ENCODE results near the gene PHKA1. TPM values are rescaled to one million over a fixed set of nuclear protein-coding genes. Genes with fewer than 3 reads are reported as not detected.

The PHKA1 gene
- total and polyA plus RNA-seq, 2 donors from 2014 or later = 2.6 to 3.4 TPM

- DNase-seq = no peak
- H3K27ac ChIP-seq (ENCODE audit: low read depth in 2 of 2, low read length in 2 of 2) = no peak overlapping the region
- no peaks in the 10 kb centered on the region for H3K27me3 ChIP-seq (ENCODE audit: control insufficient read depth, insufficient read depth, low read length)
- TF ChIP-seq CTCF (IDR thresholded peaks at IDR 0.05; ENCODE audit: borderline replicate concordance, extremely low read depth, insufficient read depth) = no peak
- no peak overlapping the region for H3K4me3 ChIP-seq (ENCODE audit: low read length in 3 of 3)
- H3K9ac ChIP-seq (ENCODE audit: low read length in 3 of 3) = no peak overlapping the region
- H3K4me1 ChIP-seq (ENCODE audit: control insufficient read depth in 2 of 3, insufficient read depth in 2 of 3, low read depth in 1 of 3, low read length in 3 of 3) = no peaks in the 10 kb centered on the region
- intact Hi-C loops (cut with DNase I) = no loop called here
- H3K36me3 ChIP-seq (ENCODE audit: control insufficient read depth in 2 of 3, insufficient read depth in 3 of 3, low read length in 3 of 3) = no peaks in the 10 kb centered on the region
- no peaks in the 10 kb centered on the region for H3K9me3 ChIP-seq (ENCODE audit: control insufficient read depth in 2 of 3, insufficient read depth in 1 of 3, low read length in 3 of 3)
- no peak for FAIRE-seq
These were observed 89.9 kb downstream of the PHKA1 start for GRCh38 chrX:72624194-72624593.

- TF ChIP-seq CTCF (IDR thresholded peaks at IDR 0.05; ENCODE audit: borderline replicate concordance, extremely low read depth, insufficient read depth) = no peak
- Histone ChIP-seq H3K9ac (ENCODE audit: low read length in 3 of 3) (no peak overlapping the region), H3K27me3 (ENCODE audit: control insufficient read depth, insufficient read depth, low read length) (no peaks in the 10 kb centered on the region), H3K4me1 (ENCODE audit: control insufficient read depth in 2 of 3, insufficient read depth in 2 of 3, low read depth in 1 of 3, low read length in 3 of 3) (no peaks in the 10 kb centered on the region), H3K27ac (ENCODE audit: low read depth in 2 of 2, low read length in 2 of 2) (no peak overlapping the region), H3K9me3 (ENCODE audit: control insufficient read depth in 2 of 3, insufficient read depth in 1 of 3, low read length in 3 of 3) (no peaks in the 10 kb centered on the region), H3K36me3 (ENCODE audit: control insufficient read depth in 2 of 3, insufficient read depth in 3 of 3, low read length in 3 of 3) (no peaks in the 10 kb centered on the region), H3K4me3 (ENCODE audit: low read length in 3 of 3) (no peak overlapping the region)
- no peak for FAIRE-seq
- DNase-seq = no peak
- intact Hi-C loops (cut with DNase I) = no loop called here
These were observed 92.3 kb downstream of the PHKA1 start for GRCh38 chrX:72621625-72622485.

GRCh38 chrX:72621163-72621562 is 92.9 kb downstream of the PHKA1 start:
- Histone ChIP-seq H3K4me1 (ENCODE audit: control insufficient read depth in 2 of 3, insufficient read depth in 2 of 3, low read depth in 1 of 3, low read length in 3 of 3) (no peaks in the 10 kb centered on the region), H3K27ac (ENCODE audit: low read depth in 2 of 2, low read length in 2 of 2) (no peak overlapping the region), H3K9ac (ENCODE audit: low read length in 3 of 3) (no peak overlapping the region), H3K36me3 (ENCODE audit: control insufficient read depth in 2 of 3, insufficient read depth in 3 of 3, low read length in 3 of 3) (no peaks in the 10 kb centered on the region), H3K27me3 (ENCODE audit: control insufficient read depth, insufficient read depth, low read length) (no peaks in the 10 kb centered on the region), H3K4me3 (ENCODE audit: low read length in 3 of 3) (no peak overlapping the region), H3K9me3 (ENCODE audit: control insufficient read depth in 2 of 3, insufficient read depth in 1 of 3, low read length in 3 of 3) (no peaks in the 10 kb centered on the region)
- no peak for TF ChIP-seq CTCF (IDR thresholded peaks at IDR 0.05; ENCODE audit: borderline replicate concordance, extremely low read depth, insufficient read depth)
- DNase-seq (no peak), FAIRE-seq (no peak)
- intact Hi-C loops (cut with DNase I) = no loop called here
